ENCODE measurements around the gene AMIGO1. TPM values are rescaled to one million over a fixed set of nuclear protein-coding genes. Genes with fewer than 3 reads are reported as not detected.

The AMIGO1 gene
- total and polyA plus RNA-seq, 10 of the 15 experiments (the other 5 are each of a cell fraction or from before 2014, with no cell fraction given), result 0.02 to 0.28 (median 0.08) TPM; not detected in 1

GRCh38 chr1:109548321-109549267 is 39.1 kb upstream of the AMIGO1 start, which contains the start of gene GNAI3 (continued):
- TF ChIP-seq PRDM15 (CRISPR knock-in tag; IDR thresholded peaks at IDR 0.05), result no peak
- TF ChIP-seq JUNB (IDR thresholded peaks at IDR 0.05), result peak; percentile 56; the same call in 1 of the 2 replicates
- TF ChIP-seq BCL3 (IDR thresholded peaks at IDR 0.05; ENCODE audit: borderline replicate concordance, insufficient read depth, low read depth, low read length, poor library complexity, severe bottlenecking), result no peak
- TF ChIP-seq ZNF384 (IDR thresholded peaks at IDR 0.05; ENCODE audit: borderline replicate concordance, low read depth, low read length), result no peak
- TF ChIP-seq NRF1 (conservative IDR thresholded peaks at IDR 0.05; ENCODE audit: low read depth, low read length), result 0 out of 2 replicates have a peak, but pooled peaks have one; percentile 9
- no peak for TF ChIP-seq CBX5 (IDR thresholded peaks at IDR 0.05; ENCODE audit: low read depth)
- TF ChIP-seq RBBP5 (conservative IDR thresholded peaks at IDR 0.05), result no peak
- TF ChIP-seq IRF5 (IDR thresholded peaks at IDR 0.05; ENCODE audit: borderline replicate concordance), result no peak
- peak; percentile 83 for TF ChIP-seq RAD51 (IDR thresholded peaks at IDR 0.05)
- peak; percentile 86; the same call in 1 of the 2 replicates for TF ChIP-seq ELK1 (IDR thresholded peaks at IDR 0.05; ENCODE audit: low read depth, low read length)
- 0 out of 2 replicates have a peak, but pooled peaks have one; percentile 14 for TF ChIP-seq GATAD2B (conservative IDR thresholded peaks at IDR 0.05; ENCODE audit: low read depth)
- TF ChIP-seq ZBTB40 (IDR thresholded peaks at IDR 0.05; ENCODE audit: borderline replicate concordance), result peak; percentile 94
- no peak for TF ChIP-seq NFYA (IDR thresholded peaks at IDR 0.05; ENCODE audit: borderline replicate concordance, low read depth, low read length)
- TF ChIP-seq HCFC1 (IDR thresholded peaks at IDR 0.05; ENCODE audit: low read length), result peak; percentile 43
- peak; percentile 13 to 61; a peak in 3 of 4 replicates for TF ChIP-seq EP300 (IDR thresholded peaks at IDR 0.05; ENCODE audit: borderline replicate concordance in 1 of 2, control insufficient read depth in 1 of 2, low read depth in 2 of 2, low read length in 2 of 2)
